Uterus (tissue), 4 donors: Measurements from ENCODE around the gene SPSB2. TPM values are rescaled to one million over a fixed set of nuclear protein-coding genes. Genes with fewer than 3 reads are reported as not detected.

Experiments
- DNase-seq, 2 donors: peaks; one replicate each; pipeline ENCODE4 v3.0.0-alpha.2; 2019 to 2020
- H3K27ac ChIP-seq, 2 donors: fragments of 200-600 bp; sonication (generic); 1 replicate in 1 of 2; 2 replicates in 1 of 2; pipeline ENCODE4 v1.5.1; 2016 to 2018
- H3K27me3 ChIP-seq, 2 donors: fragments of 200-600 bp; sonication (generic); one replicate each; pipeline ENCODE4 v1.5.1; 2018 to 2019; ENCODE audit warnings: control low read depth in 1 of 2
- H3K36me3 ChIP-seq, 2 donors: fragments of 200-600 bp; sonication (generic); one replicate each; pipeline ENCODE4 v1.5.1; 2019; ENCODE audit warnings: control low read depth in 1 of 2
- H3K4me1 ChIP-seq, 2 donors: fragments of 200-600 bp; sonication (generic); one replicate each; pipeline ENCODE4 v1.5.1; 2018 to 2019; ENCODE audit warnings: control low read depth in 1 of 2
- H3K4me3 ChIP-seq, 2 donors: fragments of 200-600 bp; sonication (generic); 1 replicate in 1 of 2; 2 replicates in 1 of 2; pipeline ENCODE4 v1.5.1; 2018 to 2019; ENCODE audit warnings: mild to moderate bottlenecking in 1 of 2
- H3K9me3 ChIP-seq, 2 donors: fragments of 200-600 bp; sonication (generic); one replicate each; pipeline ENCODE4 v1.5.1; 2019; ENCODE audit warnings: control low read depth in 1 of 2
- POLR2A ChIP-seq, 2 donors: fragments of 450-650 bp; IDR thresholded peaks; one replicate each; pipeline ENCODE4 v1.6.1; 2016; ENCODE audit warnings: antibody characterized with exemption in 2 of 2, mild to moderate bottlenecking in 1 of 2, moderate library complexity in 1 of 2
- intact Hi-C: fragments of 100-400 bp; cut with DNase I; formaldehyde crosslinking; loops from one replicate; pipeline ENCODE4 v1.15.1; 2023; ENCODE audit warnings: low total_unique reads
- total RNA-seq, 4 donors: library from RNA; depleted of rRNA in 3 of 4; stranded (reverse); fragments of >200 nt in 3 of 4; gene quantifications; one replicate each; pipeline versions ENCODE4 v1.1.0 to v1.2.4, GENCODE V29; 2014 to 2023
- TF ChIP-seq, protein P1 (sequence below), 4 experiments: fragments of 200-600 bp in 2 of 4; fragments of 450-650 bp in 2 of 4; sonication (generic) in 2 of 4; IDR thresholded peaks; one replicate each; pipeline ENCODE4 v1.5.1; 2016 to 2019; ENCODE audit warnings: antibody characterized with exemption in 4 of 4, mild to moderate bottlenecking in 2 of 4, moderate library complexity in 1 of 4
- donor health status: DM: yes; HTN: yes; CAD: no.

Gene SPSB2
- total RNA-seq, 4 donors from 2014 or later = 2.8 to 11.3 (median 5.0) TPM

- intact Hi-C loops = no loop called here
- Histone ChIP-seq H3K36me3 (no peaks in the 10 kb centered on the region), H3K27me3 (no peaks in the 10 kb centered on the region), H3K4me1 (peaks cover 10 to 25% of the 10 kb centered on the region in 2 donors), H3K4me3 (no peak overlapping the region), H3K27ac (peak overlapping the region; percentile 94 to 97), H3K9me3 (no peaks in the 10 kb centered on the region)
- DNase-seq = peak; percentile 83 to 87
- TF ChIP-seq, protein P1, sequence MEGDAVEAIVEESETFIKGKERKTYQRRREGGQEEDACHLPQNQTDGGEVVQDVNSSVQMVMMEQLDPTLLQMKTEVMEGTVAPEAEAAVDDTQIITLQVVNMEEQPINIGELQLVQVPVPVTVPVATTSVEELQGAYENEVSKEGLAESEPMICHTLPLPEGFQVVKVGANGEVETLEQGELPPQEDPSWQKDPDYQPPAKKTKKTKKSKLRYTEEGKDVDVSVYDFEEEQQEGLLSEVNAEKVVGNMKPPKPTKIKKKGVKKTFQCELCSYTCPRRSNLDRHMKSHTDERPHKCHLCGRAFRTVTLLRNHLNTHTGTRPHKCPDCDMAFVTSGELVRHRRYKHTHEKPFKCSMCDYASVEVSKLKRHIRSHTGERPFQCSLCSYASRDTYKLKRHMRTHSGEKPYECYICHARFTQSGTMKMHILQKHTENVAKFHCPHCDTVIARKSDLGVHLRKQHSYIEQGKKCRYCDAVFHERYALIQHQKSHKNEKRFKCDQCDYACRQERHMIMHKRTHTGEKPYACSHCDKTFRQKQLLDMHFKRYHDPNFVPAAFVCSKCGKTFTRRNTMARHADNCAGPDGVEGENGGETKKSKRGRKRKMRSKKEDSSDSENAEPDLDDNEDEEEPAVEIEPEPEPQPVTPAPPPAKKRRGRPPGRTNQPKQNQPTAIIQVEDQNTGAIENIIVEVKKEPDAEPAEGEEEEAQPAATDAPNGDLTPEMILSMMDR (IDR thresholded peaks at IDR 0.05) = peak; percentile 85 to 90 (median 86)
- no peak for TF ChIP-seq POLR2A (IDR thresholded peaks at IDR 0.05)
These were observed 3.8 kb downstream of the SPSB2 start for GRCh38 chr12:6869049-6870021.

- TF ChIP-seq POLR2A (IDR thresholded peaks at IDR 0.05) = no peak
- TF ChIP-seq, protein P1 (IDR thresholded peaks at IDR 0.05) = no peak
- H3K4me1 ChIP-seq = peaks cover 10 to 25% of the 10 kb centered on the region in 2 donors
- no peaks in the 10 kb centered on the region for H3K9me3 ChIP-seq
- H3K27me3 ChIP-seq = no peaks in the 10 kb centered on the region
- no peak for DNase-seq
- intact Hi-C loops = no loop called here
- no peaks in the 10 kb centered on the region for H3K36me3 ChIP-seq
- peak overlapping the region; percentile 67 to 75 for H3K4me3 ChIP-seq
- H3K27ac ChIP-seq = peak overlapping the region; percentile 94 to 97
These were observed 4.7 kb downstream of the SPSB2 start for GRCh38 chr12:6868211-6869048.

GRCh38 chr12:6867413-6868210 lies 5.5 kb downstream of the SPSB2 start, which contains the start of gene TPI1:
Gene TPI1 (plus strand): TSS chr12:6867531. CDS start chr12:6867567, 36 bp downstream.
- peak within 1 kb of the TSS; percentile 67 to 75 for H3K4me3 ChIP-seq
- peaks cover 10 to 25% of the 10 kb centered on the region in 2 donors for H3K4me1 ChIP-seq
- no peaks in the 10 kb centered on the region for H3K27me3 ChIP-seq
- H3K36me3 ChIP-seq = no peaks in the 10 kb centered on the region
- intact Hi-C loops = no loop called here
- peak within 1 kb of the TSS; percentile 94 to 97 for H3K27ac ChIP-seq
- H3K9me3 ChIP-seq = no peaks in the 10 kb centered on the region
- peak; percentile 87 to 89 for DNase-seq
- peak; percentile 94 to 98 for TF ChIP-seq POLR2A (IDR thresholded peaks at IDR 0.05)
- TF ChIP-seq, protein P1 (IDR thresholded peaks at IDR 0.05) = peak in 1 of 4 experiments; percentile 28

DNA sequence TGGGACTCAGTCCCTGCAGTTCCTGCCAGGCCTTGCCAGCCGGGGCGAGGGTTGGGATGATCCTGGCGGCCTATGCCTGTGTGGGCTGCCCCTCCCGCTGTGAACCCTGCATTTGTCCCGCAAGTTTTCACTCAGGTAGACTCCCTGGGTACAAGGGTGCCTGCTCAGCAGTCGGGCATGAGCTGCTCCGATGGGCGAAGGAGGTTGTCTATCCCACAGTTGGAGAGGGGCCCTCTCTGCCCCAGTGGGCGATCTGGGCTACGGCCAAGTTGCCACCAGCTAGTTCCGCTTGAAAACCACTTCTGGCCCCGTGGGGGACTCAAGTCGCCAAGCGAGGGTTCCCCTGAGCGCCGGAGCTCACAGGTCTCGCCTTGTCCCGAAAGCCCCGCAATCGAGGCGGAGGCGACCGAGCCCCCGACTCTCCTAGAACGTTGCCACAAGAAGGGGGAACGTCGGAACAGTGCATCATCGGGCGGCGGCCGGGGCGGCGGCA lies 6.1 kb downstream of the SPSB2 start:
- Histone ChIP-seq H3K27ac (peak overlapping the region; percentile 94 to 97), H3K9me3 (no peaks in the 10 kb centered on the region), H3K4me1 (peaks cover 10 to 24% of the 10 kb centered on the region in 2 donors), H3K4me3 (peak overlapping the region; percentile 67 to 75), H3K27me3 (no peaks in the 10 kb centered on the region), H3K36me3 (no peaks in the 10 kb centered on the region)
- intact Hi-C loops = no loop called here
- TF ChIP-seq, protein P1 (IDR thresholded peaks at IDR 0.05) = no peak
- no peak for TF ChIP-seq POLR2A (IDR thresholded peaks at IDR 0.05)
- no peak for DNase-seq
